GDM1 (cell line): ENCODE measurements around the gene SENP1.
"Not testable (repeated sequence)": the region's sequence is repeated elsewhere in the genome, so short reads cannot be mapped to it uniquely, and the experiment has no call there.

Source experiments
- DNase-seq: peaks from one replicate; lab custom pipeline; 2025; lab: John Stamatoyannopoulos, UW

The SENP1 gene

GRCh38 chr12:48105867-48106680, at the start of gene SENP1:
SENP1 (minus strand) TSS chr12:48106079; CDS start chr12:48101472, 4,607 bp downstream.
- peak; percentile 80 for DNase-seq

- no peak for DNase-seq
Observed at GRCh38 chr12:48151103-48151771, 45.4 kb upstream of the SENP1 start.

GRCh38 chr12:48145981-48146380, 40.1 kb upstream of the SENP1 start:
- no peak for DNase-seq

DNA sequence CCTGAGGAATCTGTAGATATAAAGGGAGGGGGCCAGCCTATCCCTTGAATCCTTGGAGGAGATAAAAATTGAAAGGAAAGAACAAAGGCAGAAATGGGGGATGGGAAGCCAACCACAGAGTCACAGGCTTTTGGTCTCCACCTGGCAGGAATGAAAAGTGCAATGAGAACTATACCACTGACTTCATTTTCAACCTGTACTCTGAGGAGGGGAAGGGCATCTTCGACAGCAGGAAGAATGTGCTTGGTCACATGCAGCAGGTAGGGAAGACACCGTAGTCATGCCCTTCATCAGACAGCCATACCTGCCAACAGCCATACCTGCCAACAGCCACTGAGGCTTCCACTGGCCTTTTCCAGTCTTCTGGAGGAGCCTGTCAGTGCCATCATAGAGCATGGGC, 38.0 kb upstream of the SENP1 start:
- DNase-seq, result no peak

- DNase-seq, result no peak
Observed at GRCh38 chr12:48142818-48143674, 37.2 kb upstream of the SENP1 start.

DNA sequence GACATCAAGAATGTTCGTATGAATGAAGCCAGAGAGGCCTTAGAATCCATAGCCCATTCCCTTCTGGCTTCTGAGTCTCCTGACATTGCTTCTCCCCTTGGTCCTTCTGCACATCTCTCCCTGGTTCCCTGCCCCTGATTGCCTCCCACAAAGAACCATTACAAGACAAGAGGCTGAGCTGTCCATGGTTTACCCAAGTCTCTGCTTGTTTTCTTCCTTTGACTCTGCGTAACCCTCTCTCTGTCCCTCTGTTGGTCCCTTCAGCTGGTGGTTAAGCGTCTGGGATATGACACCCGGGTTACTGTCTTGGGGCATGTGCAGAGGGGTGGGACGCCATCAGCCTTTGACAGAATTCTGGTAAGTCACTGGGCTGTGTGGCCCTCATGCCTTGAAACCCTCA, 29.1 kb upstream of the SENP1 start:
- DNase-seq, result no peak

- no peak for DNase-seq
Observed at GRCh38 chr12:48132826-48133225, 26.9 kb upstream of the SENP1 start.

- DNase-seq, result no peak
Observed at GRCh38 chr12:48131517-48131916, 25.6 kb upstream of the SENP1 start.

DNA sequence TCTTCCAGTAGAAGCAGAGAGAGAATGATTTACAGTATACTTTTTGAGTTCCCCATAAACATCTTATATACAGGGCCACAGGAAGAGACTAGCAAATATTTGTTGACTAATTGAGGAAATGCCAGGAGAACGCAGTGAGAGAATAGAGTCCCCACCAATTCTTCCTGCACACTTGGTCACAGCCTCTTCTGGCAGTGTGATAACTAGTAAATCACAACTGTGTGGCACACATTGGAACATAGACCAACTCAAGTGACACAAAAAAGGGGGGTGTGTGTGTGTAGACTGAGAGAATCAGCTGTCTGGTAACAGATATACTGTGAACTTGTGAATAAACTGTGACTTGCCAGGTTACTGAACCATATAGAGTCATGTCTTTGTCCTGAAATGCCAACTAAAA, 23.5 kb upstream of the SENP1 start:
- DNase-seq, result no peak

DNA sequence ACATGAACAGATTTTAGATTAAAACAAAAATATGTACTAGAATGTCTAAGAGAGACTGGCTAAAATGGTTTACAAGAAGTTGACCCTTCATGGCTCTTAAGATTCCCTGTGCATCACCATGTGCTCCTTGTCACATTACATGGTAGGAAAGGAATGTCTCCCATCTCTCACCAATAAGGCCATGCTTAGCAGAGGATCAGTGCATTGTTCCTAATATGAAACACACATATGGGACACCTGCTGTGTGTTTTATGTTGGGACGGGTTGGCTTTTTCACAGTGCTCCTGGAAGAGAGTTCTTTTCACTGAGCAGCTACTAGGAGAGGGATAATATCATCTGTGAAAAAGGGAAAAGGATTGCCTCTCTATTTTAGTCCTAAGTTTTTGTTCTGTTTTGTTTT, 22.9 kb upstream of the SENP1 start:
- no peak for DNase-seq

DNA sequence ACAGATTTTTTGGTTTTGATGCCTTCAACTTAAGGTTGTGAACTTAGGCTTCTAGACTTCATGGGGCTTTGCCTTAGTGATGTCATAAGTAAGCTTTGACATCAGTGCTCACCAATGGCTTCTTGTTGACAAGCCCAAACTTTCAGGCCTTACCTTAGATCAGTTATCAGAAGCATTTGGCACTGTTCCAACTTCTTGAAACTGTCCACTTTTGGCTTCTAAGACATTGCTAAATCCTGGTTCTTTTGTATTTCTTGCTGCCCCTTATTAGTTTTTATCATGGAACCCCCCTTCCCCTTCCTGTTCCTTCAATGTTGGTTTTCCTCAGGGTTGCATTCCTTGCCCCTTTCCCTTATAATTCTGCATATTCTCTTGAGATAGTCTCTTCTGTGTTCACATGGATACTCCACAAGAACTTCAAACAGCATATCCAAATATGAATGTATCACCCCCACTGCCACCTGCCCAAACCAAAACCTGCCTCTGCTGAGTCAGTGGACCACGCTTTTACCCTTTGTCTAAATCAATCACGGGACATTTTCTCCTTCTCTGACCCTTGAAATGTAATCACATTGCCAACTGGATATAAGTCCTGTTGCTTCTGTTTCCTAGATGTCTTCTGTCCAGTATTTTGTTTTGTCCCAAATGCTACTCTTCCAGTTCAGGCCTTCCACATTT, 21.2 kb upstream of the SENP1 start:
- no peak for DNase-seq

GRCh38 chr12:48125985-48126384, 20.1 kb upstream of the SENP1 start:
- no peak for DNase-seq

DNA sequence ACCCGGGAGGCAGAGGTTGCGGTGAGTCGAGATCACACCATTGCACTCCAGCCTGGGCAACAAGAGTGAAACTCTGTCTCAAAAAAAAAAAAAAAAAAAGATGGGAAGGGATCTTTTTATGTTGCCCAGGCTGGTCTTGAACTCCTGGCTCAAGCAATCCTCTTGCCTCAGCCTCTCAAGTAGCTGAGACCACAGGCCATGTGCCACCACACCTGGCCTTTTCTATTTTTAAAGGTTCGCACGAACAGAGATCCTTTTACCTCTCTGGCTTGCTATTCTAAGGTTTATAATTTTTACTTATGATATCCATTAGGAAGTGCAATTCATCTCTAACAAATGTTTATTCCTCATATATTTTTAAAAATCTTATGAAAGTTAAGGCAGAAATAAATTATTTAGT, 19.7 kb upstream of the SENP1 start:
- not testable (repeated sequence) for DNase-seq

DNA sequence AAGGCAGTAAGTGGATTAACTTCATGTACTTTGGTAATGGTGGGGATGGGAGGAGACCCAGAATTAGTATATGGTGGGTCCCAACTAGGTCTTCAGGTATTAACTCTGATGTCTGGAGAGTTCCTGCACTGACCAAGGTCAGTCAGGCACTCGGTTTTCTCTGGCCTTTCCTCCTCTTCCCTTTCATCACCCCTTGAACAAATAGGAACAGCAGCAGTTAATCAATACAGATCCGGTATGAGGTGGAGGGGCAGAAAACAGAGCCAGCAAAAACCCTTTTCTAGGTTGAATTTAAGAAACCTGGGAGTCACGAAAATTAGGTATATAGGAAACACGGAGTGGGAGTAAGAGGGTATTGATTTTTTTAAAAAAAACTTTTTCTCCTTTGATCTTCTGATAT, 17.3 kb upstream of the SENP1 start:
- no peak for DNase-seq

- no peak for DNase-seq
Observed at GRCh38 chr12:48122065-48122834, 16.4 kb upstream of the SENP1 start.

- DNase-seq, result no peak
Observed at GRCh38 chr12:48121522-48121921, 15.6 kb upstream of the SENP1 start.

- DNase-seq, result no peak
Observed at GRCh38 chr12:48119834-48120195, 13.9 kb upstream of the SENP1 start.

GRCh38 chr12:48119078-48119833, 13.4 kb upstream of the SENP1 start, which contains the start of gene PFKM:
PFKM (plus strand) TSS chr12:48119364; CDS start chr12:48122775, 3,411 bp downstream.
- no peak for DNase-seq

- no peak for DNase-seq
Observed at GRCh38 chr12:48118284-48118871, 12.5 kb upstream of the SENP1 start.

- no peak for DNase-seq
Observed at GRCh38 chr12:48115957-48116356, 10.1 kb upstream of the SENP1 start.
